HCT116 (cell line): ENCODE measurements around the gene GRIK1. TPM values are rescaled to one million over a fixed set of nuclear protein-coding genes. Genes with fewer than 3 reads are reported as not detected.

ENCODE experiments used
- ATAC-seq: fragments of 200-7000 bp; cut with Tn5 transposase; 2 replicates; pipeline ENCODE4 v1.9.1; 2020; ENCODE audit warnings: mild to moderate bottlenecking, moderate library complexity
- BruUV-seq: library from RNA; stranded (reverse); fragments of 400-500 nt; replicated peaks from 2 replicates; lab custom pipeline; 2021; lab: Mats Ljungman, UMichigan
- CTCF ChIA-PET: fragments of 300-600 bp; sonication (Branson Sonifier 250); formaldehyde crosslinking; loops from one replicate; lab custom pipeline; 2021; ENCODE audit warnings: antibody characterized with exemption; lab: Charles Lee
- POLR2A ChIA-PET: fragments of 300-600, 350-600 bp; sonication (Branson Sonifier 250); formaldehyde crosslinking; loops from one replicate; lab custom pipeline; 2021; ENCODE audit warnings: antibody characterized with exemption; lab: Charles Lee
- RAD21 ChIA-PET, 2 experiments: fragments of 300-600 bp; sonication (Branson Sonifier 250); formaldehyde crosslinking; loops; one replicate each; lab custom pipeline; 2023; ENCODE audit warnings: low total read pairs in 2 of 2; ENCODE audit not compliant: uncharacterized antibody in 2 of 2, unreplicated experiment in 2 of 2, low non-redundant PET in 1 of 2; lab: Charles Lee
- DNase-seq: peaks from one replicate; pipeline ENCODE4 v3.0.0-alpha.2; 2010; ENCODE audit warnings: low read depth, low spot score
- H2AFZ ChIP-seq: fragments of 200-600 bp; shearing (Covaris generic), sonication (generic); 2 replicates; pipeline ENCODE4 v1.6.1; 2017; ENCODE audit warnings: low read depth, mixed run types, mixed read lengths, antibody characterized with exemption, low read length; ENCODE audit not compliant: poor library complexity, severe bottlenecking
- H3K27ac ChIP-seq: 2 replicates; pipeline ENCODE4 v1.5.1; 2012; ENCODE audit warnings: low read depth, low read length
- H3K27me3 ChIP-seq: fragments of 200-600 bp; sonication (generic); 2 replicates; pipeline ENCODE4 v1.6.1; 2016; ENCODE audit warnings: mixed run types, low read length, mixed read lengths; ENCODE audit not compliant: insufficient read depth
- H3K36me3 ChIP-seq, 2 experiments: fragments of 200-500 bp in 1 of 2; fragments of 200-600 bp in 1 of 2; sonication (Bioruptor generic) in 1 of 2; sonication (generic) in 1 of 2; 2 replicates each; pipeline versions ENCODE4 v1.5.1 to v1.6.1; 2014 to 2016; ENCODE audit warnings: low read length in 2 of 2, inconsistent platforms in 1 of 2, mixed read lengths in 1 of 2, mixed run types in 1 of 2; ENCODE audit not compliant: insufficient read depth in 2 of 2, control insufficient read depth in 1 of 2
- H3K4me1 ChIP-seq, 2 experiments: fragments of 200-600 bp in 1 of 2; sonication (generic) in 1 of 2; 2 replicates each; pipeline versions ENCODE4 v1.5.1 to v1.6.1; 2012 to 2017; ENCODE audit warnings: low read length in 2 of 2, inconsistent platforms in 1 of 2, mild to moderate bottlenecking in 1 of 2, mixed read lengths in 1 of 2, mixed run types in 1 of 2, moderate library complexity in 1 of 2; ENCODE audit not compliant: insufficient read depth in 2 of 2, control insufficient read depth in 1 of 2
- H3K4me2 ChIP-seq: fragments of 200-600 bp; sonication (generic); 2 replicates; pipeline ENCODE4 v1.6.1; 2017; ENCODE audit warnings: mixed run types, low read length, mixed read lengths
- H3K4me3 ChIP-seq, 2 experiments: fragments of 200-600 bp in 1 of 2; sonication (generic) in 1 of 2; replicated peaks in 1 of 2; 2 replicates each; pipeline ENCODE4 v1.5.1; 2011 to 2016; ENCODE audit warnings: low read length in 2 of 2, control low read depth in 1 of 2, low read depth in 1 of 2, mild to moderate bottlenecking in 1 of 2, mixed read lengths in 1 of 2, mixed run types in 1 of 2
- H3K79me2 ChIP-seq: fragments of 200-600 bp; sonication (generic); 2 replicates; pipeline ENCODE4 v1.6.1; 2017; ENCODE audit warnings: mild to moderate bottlenecking, mixed run types, low read length, moderate library complexity, mixed read lengths; ENCODE audit not compliant: insufficient read depth
- H3K9ac ChIP-seq: fragments of 200-600 bp; sonication (generic); 2 replicates; pipeline ENCODE4 v1.6.1; 2016; ENCODE audit warnings: low read length, mixed read lengths
- H3K9me2 ChIP-seq: fragments of 200-600 bp; sonication (generic), shearing (Covaris generic); 2 replicates; pipeline ENCODE4 v1.6.1; 2017; ENCODE audit warnings: mixed run types, mild to moderate bottlenecking, moderate library complexity; ENCODE audit not compliant: insufficient read depth
- H3K9me3 ChIP-seq, 2 experiments: fragments of 200-500 bp in 1 of 2; fragments of 200-600 bp in 1 of 2; sonication (Bioruptor generic) in 1 of 2; sonication (generic) in 1 of 2; 2 replicates each; pipeline ENCODE4 v1.6.1; 2014 to 2017; ENCODE audit warnings: low read length in 2 of 2, mixed read lengths in 2 of 2, inconsistent platforms in 1 of 2, low read depth in 1 of 2, mild to moderate bottlenecking in 1 of 2, mixed run types in 1 of 2, moderate library complexity in 1 of 2; ENCODE audit not compliant: control insufficient read depth in 1 of 2, insufficient read depth in 1 of 2
- H4K20me1 ChIP-seq: fragments of 200-600 bp; sonication (generic), shearing (Covaris generic); 2 replicates; pipeline ENCODE4 v1.6.1; 2017; ENCODE audit warnings: mixed run types, mild to moderate bottlenecking, moderate library complexity; ENCODE audit not compliant: insufficient read depth
- CBX3 ChIP-seq: IDR thresholded peaks from 2 replicates; pipeline ENCODE4 v1.6.1; 2012; ENCODE audit warnings: low read depth
- EGR1 ChIP-seq: IDR thresholded peaks from 2 replicates; pipeline ENCODE4 v1.6.1; 2012; ENCODE audit warnings: low read depth
- EZH2 ChIP-seq: fragments of 200-600 bp; sonication (generic); IDR thresholded peaks from 2 replicates; pipeline ENCODE4 v1.6.1; 2017; ENCODE audit warnings: antibody characterized with exemption, mixed run types
- RAD21 ChIP-seq: IDR thresholded peaks from 2 replicates; pipeline ENCODE4 v1.6.1; 2012; ENCODE audit warnings: low read depth, mild to moderate bottlenecking
- SP1 ChIP-seq: IDR thresholded peaks from 2 replicates; pipeline ENCODE4 v1.6.1; 2012; ENCODE audit warnings: low read depth
- TCF7L2 ChIP-seq: IDR thresholded peaks from 2 replicates; pipeline ENCODE4 v1.7.0; 2011; ENCODE audit warnings: borderline replicate concordance, inconsistent platforms; ENCODE audit not compliant: insufficient read depth, insufficient read length; ENCODE audit errors: extremely low read depth
- YY1 ChIP-seq: IDR thresholded peaks from 2 replicates; pipeline ENCODE4 v1.6.1; 2011; ENCODE audit warnings: low read length, low read depth, moderate library complexity, mild to moderate bottlenecking; ENCODE audit not compliant: insufficient replicate concordance; ENCODE audit errors: extremely low read depth
- intact Hi-C: fragments of 100-400 bp; cut with micrococcal nuclease; formaldehyde crosslinking; loops from 2 replicates; pipeline ENCODE4 v1.10.0; 2022
- total RNA-seq: library from RNA; stranded (reverse); gene quantifications from one replicate; pipeline ENCODE4 v1.2.1, GENCODE V29; 2021; ENCODE audit not compliant: unreplicated experiment

The GRIK1 gene
- total RNA-seq, 1 experiment from 2014 or later = not detected

DNA sequence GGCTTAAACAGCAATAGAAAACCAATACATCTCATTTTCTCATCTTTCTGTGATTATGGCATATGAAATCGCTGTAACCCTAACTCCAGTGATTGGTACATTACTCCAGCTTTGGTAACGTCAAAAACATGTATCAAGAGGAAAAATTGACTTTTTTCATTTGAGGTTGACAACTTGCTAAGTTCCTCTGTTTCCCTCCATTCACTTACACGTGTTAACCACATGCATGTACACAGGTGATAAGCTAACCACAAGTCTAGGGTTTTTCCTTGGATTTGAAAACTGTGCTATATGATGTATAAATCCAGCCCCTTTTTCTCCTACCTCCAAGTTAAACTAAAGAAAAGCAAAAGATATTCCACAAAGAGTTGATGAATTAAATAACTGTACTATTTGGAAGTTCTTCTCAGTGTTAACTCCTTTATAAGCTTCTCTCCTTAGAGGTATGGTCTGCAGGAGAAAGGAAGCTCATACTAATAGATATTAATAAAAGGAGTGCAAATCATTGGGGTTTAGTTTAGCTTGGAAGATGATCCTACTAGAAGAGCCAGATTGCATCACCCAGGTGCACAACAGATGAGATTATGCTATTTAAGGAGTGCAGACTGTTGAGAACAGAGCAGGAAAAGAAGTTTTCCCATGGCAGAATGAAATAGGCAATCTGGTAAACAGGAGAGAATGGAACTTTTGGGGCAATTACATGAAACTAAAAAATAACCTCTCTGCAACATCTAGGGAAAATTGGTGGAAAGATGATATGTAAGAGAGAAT is 277.9 kb downstream of the GRIK1 start:
- H3K27ac ChIP-seq = no peak overlapping the region
- H3K9me3 ChIP-seq = peaks cover 3 to 11% of the 10 kb centered on the region in 2 experiments; a peak in 2 of 4 replicates
- no peak for DNase-seq
- no peak overlapping the region for H3K4me3 ChIP-seq
- no peaks in the 10 kb centered on the region for H3K36me3 ChIP-seq
- H3K9ac ChIP-seq = no peak overlapping the region
- H2AFZ ChIP-seq = no peak overlapping the region
- RAD21 ChIA-PET = no interaction called here
- POLR2A ChIA-PET = no interaction called here
- BruUV-seq = no TSS peak
- CTCF ChIA-PET = no interaction called here
- TF ChIP-seq CBX3 (no peak), TCF7L2 (no peak), EGR1 (no peak), RAD21 (no peak)
- no peak for ATAC-seq
- H3K9me2 ChIP-seq = no peaks in the 10 kb centered on the region
- H4K20me1 ChIP-seq = no peaks in the 10 kb centered on the region
- H3K4me1 ChIP-seq = no peaks in the 10 kb centered on the region
- no peak overlapping the region for H3K4me2 ChIP-seq
- intact Hi-C loops = no loop called here
- H3K27me3 ChIP-seq = no peaks in the 10 kb centered on the region
- H3K79me2 ChIP-seq = no peaks in the 10 kb centered on the region

DNA sequence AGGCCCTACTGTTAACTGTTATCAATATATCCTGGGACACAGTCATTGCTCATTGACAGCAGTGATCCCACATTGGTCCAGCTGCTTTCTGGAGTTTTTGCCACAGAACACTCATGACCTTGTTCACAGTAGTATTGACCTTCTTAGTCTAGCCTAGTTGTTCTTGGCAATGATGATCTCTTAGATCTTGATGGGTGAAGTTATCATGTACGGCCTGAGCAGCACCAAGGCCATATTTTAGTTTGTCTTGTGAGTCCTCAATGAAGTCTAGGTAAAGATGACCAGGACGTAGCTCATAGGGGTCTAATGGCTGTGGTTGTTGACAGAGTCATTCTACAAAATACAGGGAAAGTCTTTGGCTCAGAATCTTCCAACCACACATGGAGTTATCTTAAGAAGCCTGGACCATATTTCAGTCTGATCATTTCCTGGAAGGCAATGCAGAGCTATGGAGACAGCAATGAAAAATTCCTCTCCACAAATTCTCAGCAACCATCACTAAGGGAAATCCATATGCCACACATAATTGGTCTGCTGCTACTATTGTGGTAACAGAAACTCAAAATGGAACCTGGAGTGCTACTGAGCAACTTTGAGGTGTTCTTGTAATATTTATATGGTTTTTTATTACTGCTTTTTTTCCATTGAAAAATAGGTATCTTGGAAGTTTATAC is 279.6 kb downstream of the GRIK1 start:
- Histone ChIP-seq H3K4me1 (no peaks in the 10 kb centered on the region), H3K36me3 (no peaks in the 10 kb centered on the region), H3K9me3 (peaks cover 3 to 11% of the 10 kb centered on the region in 2 experiments; a peak in 2 of 4 replicates), H3K4me2 (no peak overlapping the region), H3K9me2 (no peaks in the 10 kb centered on the region), H2AFZ (no peak overlapping the region), H3K4me3 (no peak overlapping the region), H4K20me1 (no peaks in the 10 kb centered on the region), H3K9ac (no peak overlapping the region), H3K79me2 (no peaks in the 10 kb centered on the region), H3K27ac (no peak overlapping the region), H3K27me3 (no peaks in the 10 kb centered on the region)
- CTCF ChIA-PET = no interaction called here
- BruUV-seq = no TSS peak
- intact Hi-C loops = no loop called here
- TF ChIP-seq SP1 = no peak
- no peak for TF ChIP-seq YY1
- no peak for TF ChIP-seq EZH2
- no peak for TF ChIP-seq TCF7L2
- no peak for TF ChIP-seq RAD21
- DNase-seq (no peak), ATAC-seq (no peak)
- POLR2A ChIA-PET = no interaction called here
- RAD21 ChIA-PET = no interaction called here
